Measurements from ENCODE around the gene ZFY.

Gene ZFY

DNA sequence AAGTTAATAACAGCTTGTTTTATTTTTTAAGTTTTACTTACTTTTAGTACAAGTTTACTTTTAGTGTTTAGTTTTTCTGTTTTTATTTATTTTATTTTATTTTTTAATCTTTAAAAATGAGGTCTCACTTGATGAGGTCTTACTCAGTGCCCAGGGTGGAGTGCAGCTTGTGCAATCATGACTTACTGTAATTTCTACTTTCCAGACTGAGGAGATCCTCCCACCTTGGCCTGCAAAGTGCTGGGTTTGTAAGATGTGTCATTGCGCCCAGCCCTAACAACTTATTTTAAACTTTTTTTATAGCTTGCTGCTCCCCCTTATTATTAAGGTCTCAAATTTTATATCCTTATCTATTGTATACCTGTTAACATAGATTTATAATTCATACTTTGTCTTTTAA is 41.7 kb upstream of the ZFY start:
- Histone ChIP-seq H3K4me3 (ENCODE audit: low read length) (no peak overlapping the region), H3K4me2 (ENCODE audit: low read depth, low read length) (no peak overlapping the region), H3K4me1 (ENCODE audit: low read length) (no peaks in the 10 kb centered on the region), H3K79me2 (ENCODE audit: low read length) (no peaks in the 10 kb centered on the region), H3K9me3 (replicated peaks; ENCODE audit: insufficient read depth, low read length) (no peaks in the 10 kb centered on the region), H3K9ac (ENCODE audit: low read length) (no peak overlapping the region), H3K36me3 (replicated peaks; ENCODE audit: insufficient read depth, low read length) (no peaks in the 10 kb centered on the region), H4K20me1 (ENCODE audit: insufficient read depth, low read length) (no peaks in the 10 kb centered on the region), H2AFZ (ENCODE audit: low read length) (no peak overlapping the region), H3K9me2 (replicated peaks; ENCODE audit: insufficient read depth, low read length) (no peaks in the 10 kb centered on the region), H3F3A (ENCODE audit: insufficient read depth, low read length) (no peaks in the 10 kb centered on the region), H3K27me3 (replicated peaks; ENCODE audit: insufficient read depth, low read length) (no peaks in the 10 kb centered on the region), H3K27ac (ENCODE audit: low read length) (no peak overlapping the region)
- no peak for TF ChIP-seq CTCF (IDR thresholded peaks at IDR 0.05; ENCODE audit: low read length)
- no peak for TF ChIP-seq EZH2 (optimal IDR thresholded peaks at IDR 0.05; ENCODE audit: low read depth, low read length)
- no peak for TF ChIP-seq EZH2phosphoT487 (IDR thresholded peaks at IDR 0.05; ENCODE audit: low read length)
- no peak for DNase-seq

DNA sequence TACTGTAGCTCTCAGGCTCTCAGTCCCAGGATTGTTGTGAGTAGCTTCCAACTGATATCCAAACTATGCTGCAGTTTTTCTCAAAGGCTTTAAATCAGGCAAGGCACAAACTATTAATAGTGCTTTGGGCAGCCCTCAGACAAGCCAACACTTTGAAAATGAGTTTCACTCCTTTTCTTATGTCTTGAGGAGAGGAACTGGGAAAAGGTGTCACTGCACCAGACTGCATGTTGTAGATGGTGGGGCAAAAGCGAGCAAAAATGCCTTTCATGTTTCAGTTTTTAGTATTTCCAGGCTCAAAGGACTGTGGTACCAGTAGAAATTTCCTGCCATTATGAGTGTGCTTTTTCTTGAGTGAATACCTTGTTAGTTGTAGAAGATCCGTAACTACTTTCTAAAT is 39.1 kb upstream of the ZFY start:
- TF ChIP-seq EZH2 (optimal IDR thresholded peaks at IDR 0.05; ENCODE audit: low read depth, low read length) (no peak), CTCF (IDR thresholded peaks at IDR 0.05; ENCODE audit: low read length) (no peak), EZH2phosphoT487 (IDR thresholded peaks at IDR 0.05; ENCODE audit: low read length) (no peak)
- Histone ChIP-seq H2AFZ (ENCODE audit: low read length) (no peak overlapping the region), H3F3A (ENCODE audit: insufficient read depth, low read length) (no peaks in the 10 kb centered on the region), H3K4me3 (ENCODE audit: low read length) (no peak overlapping the region), H3K4me2 (ENCODE audit: low read depth, low read length) (no peak overlapping the region), H3K9ac (ENCODE audit: low read length) (no peak overlapping the region), H3K36me3 (replicated peaks; ENCODE audit: insufficient read depth, low read length) (no peaks in the 10 kb centered on the region), H3K27me3 (replicated peaks; ENCODE audit: insufficient read depth, low read length) (no peaks in the 10 kb centered on the region), H3K9me3 (replicated peaks; ENCODE audit: insufficient read depth, low read length) (no peaks in the 10 kb centered on the region), H3K4me1 (ENCODE audit: low read length) (no peaks in the 10 kb centered on the region), H3K79me2 (ENCODE audit: low read length) (no peaks in the 10 kb centered on the region), H3K27ac (ENCODE audit: low read length) (no peak overlapping the region), H4K20me1 (ENCODE audit: insufficient read depth, low read length) (no peaks in the 10 kb centered on the region), H3K9me2 (replicated peaks; ENCODE audit: insufficient read depth, low read length) (no peaks in the 10 kb centered on the region)
- DNase-seq = no peak

GRCh38 chrY:2907356-2907755 is 27.8 kb upstream of the ZFY start:
- no peaks in the 10 kb centered on the region for H3K4me1 ChIP-seq (ENCODE audit: low read length)
- H3K36me3 ChIP-seq (replicated peaks; ENCODE audit: insufficient read depth, low read length) = no peaks in the 10 kb centered on the region
- TF ChIP-seq CTCF (IDR thresholded peaks at IDR 0.05; ENCODE audit: low read length) = no peak
- TF ChIP-seq EZH2phosphoT487 (IDR thresholded peaks at IDR 0.05; ENCODE audit: low read length) = no peak
- no peak for TF ChIP-seq EZH2 (optimal IDR thresholded peaks at IDR 0.05; ENCODE audit: low read depth, low read length)
- H3K9me2 ChIP-seq (replicated peaks; ENCODE audit: insufficient read depth, low read length) = no peaks in the 10 kb centered on the region
- H3K4me2 ChIP-seq (ENCODE audit: low read depth, low read length) = no peak overlapping the region
- DNase-seq = no peak
- no peaks in the 10 kb centered on the region for H3K27me3 ChIP-seq (replicated peaks; ENCODE audit: insufficient read depth, low read length)
- H4K20me1 ChIP-seq (ENCODE audit: insufficient read depth, low read length) = no peaks in the 10 kb centered on the region
- H3K79me2 ChIP-seq (ENCODE audit: low read length) = no peaks in the 10 kb centered on the region
- H2AFZ ChIP-seq (ENCODE audit: low read length) = no peak overlapping the region
- no peak overlapping the region for H3K27ac ChIP-seq (ENCODE audit: low read length)
- no peak overlapping the region for H3K4me3 ChIP-seq (ENCODE audit: low read length)
- H3K9me3 ChIP-seq (replicated peaks; ENCODE audit: insufficient read depth, low read length) = no peaks in the 10 kb centered on the region
- no peaks in the 10 kb centered on the region for H3F3A ChIP-seq (ENCODE audit: insufficient read depth, low read length)
- no peak overlapping the region for H3K9ac ChIP-seq (ENCODE audit: low read length)
